HEK293 (cell line): Measurements from ENCODE around the gene DLX3.

Experiments
- CTCF ChIA-PET: fragments of 350-600 bp; formaldehyde crosslinking; extraction: SDS; loops from one replicate; lab custom pipeline; 2021; ENCODE audit warnings: antibody characterized with exemption; lab: Yijun Ruan, JAX
- POLR2A ChIA-PET: fragments of 300-600 bp; formaldehyde crosslinking; extraction: SDS; loops from one replicate; lab custom pipeline; 2020; ENCODE audit warnings: antibody characterized with exemption, inconsistent platforms; lab: Yijun Ruan, JAX
- H3K27ac ChIP-seq: fragments of 200-500 bp; sonication (Bioruptor generic); 2 replicates; pipeline ENCODE4 v1.5.1; 2014; ENCODE audit warnings: low read depth, low read length, control low read depth, inconsistent platforms; ENCODE audit errors: extremely low read depth
- H3K36me3 ChIP-seq, 2 experiments: fragments of 200-500 bp in 1 of 2; sonication (Bioruptor generic) in 1 of 2; 1 replicate in 1 of 2; 2 replicates in 1 of 2; pipeline ENCODE4 v1.5.1; 2014 to 2017; ENCODE audit warnings: inconsistent platforms in 2 of 2, low read length in 2 of 2; ENCODE audit not compliant: control insufficient read depth in 2 of 2, insufficient read depth in 1 of 2
- H3K4me1 ChIP-seq: fragments of 200-500 bp; sonication (Bioruptor generic); 2 replicates; pipeline ENCODE4 v1.5.1; 2014; ENCODE audit warnings: mild to moderate bottlenecking, low read length, inconsistent platforms; ENCODE audit not compliant: control insufficient read depth, insufficient read depth
- H3K4me3 ChIP-seq: 2 replicates; pipeline ENCODE4 v1.5.1; 2011; ENCODE audit warnings: low read depth, mild to moderate bottlenecking, control low read depth, low read length, moderate library complexity
- H3K9me3 ChIP-seq: fragments of 200-500 bp; sonication (Bioruptor generic); 2 replicates; pipeline ENCODE4 v1.5.1; 2014; ENCODE audit warnings: low read depth, low read length, inconsistent platforms; ENCODE audit not compliant: control insufficient read depth, insufficient read depth
- FEZF1 ChIP-seq: fragments of 450-650 bp; formaldehyde crosslinking; IDR thresholded peaks from 2 replicates; pipeline ENCODE4 v1.5.1; 2016; ENCODE audit warnings: missing biosample characterization, missing genetic modification characterization
- MYNN ChIP-seq: fragments of 450-650 bp; formaldehyde crosslinking; IDR thresholded peaks from 2 replicates; pipeline ENCODE4 v1.5.1; 2016; ENCODE audit warnings: missing biosample characterization, missing genetic modification characterization, borderline replicate concordance
- TRIM28 ChIP-seq: IDR thresholded peaks from 2 replicates; pipeline ENCODE4 v1.6.1; 2011; ENCODE audit warnings: low read length, control low read depth, borderline replicate concordance
- ZBTB21 ChIP-seq: fragments of 450-650 bp; formaldehyde crosslinking; IDR thresholded peaks from 2 replicates; pipeline ENCODE4 v1.5.1; 2017; ENCODE audit warnings: missing biosample characterization, missing genetic modification characterization
- ZFHX2 ChIP-seq: fragments of 450-650 bp; formaldehyde crosslinking; conservative IDR thresholded peaks from 2 replicates; pipeline ENCODE4 v1.5.1; 2016; ENCODE audit warnings: missing biosample characterization, missing genetic modification characterization
- ZFP3 ChIP-seq: fragments of 450-650 bp; formaldehyde crosslinking; IDR thresholded peaks from 2 replicates; pipeline ENCODE4 v1.5.1; 2016; ENCODE audit warnings: low read depth, missing biosample characterization, missing genetic modification characterization
- ZNF112 ChIP-seq: fragments of 450-650 bp; formaldehyde crosslinking; IDR thresholded peaks from 2 replicates; pipeline ENCODE4 v1.5.0; 2017; ENCODE audit warnings: missing biosample characterization, missing genetic modification characterization
- ZNF138 ChIP-seq: fragments of 450-650 bp; formaldehyde crosslinking; IDR thresholded peaks from 2 replicates; pipeline ENCODE4 v1.5.1; 2016; ENCODE audit warnings: missing biosample characterization, missing genetic modification characterization, borderline replicate concordance
- ZNF175 ChIP-seq: fragments of 450-650 bp; formaldehyde crosslinking; IDR thresholded peaks from 2 replicates; pipeline ENCODE4 v1.5.1; 2016; ENCODE audit warnings: missing biosample characterization, missing genetic modification characterization
- ZNF335 ChIP-seq: fragments of 450-650 bp; formaldehyde crosslinking; conservative IDR thresholded peaks from 2 replicates; pipeline ENCODE4 v1.5.1; 2016; ENCODE audit warnings: missing biosample characterization, missing genetic modification characterization
- ZNF37A ChIP-seq: fragments of 450-650 bp; IDR thresholded peaks from 2 replicates; pipeline ENCODE4 v1.5.1; 2018; ENCODE audit warnings: missing biosample characterization, missing genetic modification characterization
- ZNF394 ChIP-seq: fragments of 450-650 bp; formaldehyde crosslinking; IDR thresholded peaks from 2 replicates; pipeline ENCODE4 v1.5.1; 2016; ENCODE audit warnings: missing biosample characterization, missing genetic modification characterization, mild to moderate bottlenecking, moderate library complexity, borderline replicate concordance
- ZNF768 ChIP-seq: fragments of 450-650 bp; formaldehyde crosslinking; IDR thresholded peaks from 2 replicates; pipeline ENCODE4 v1.5.1; 2018; ENCODE audit warnings: missing biosample characterization, mild to moderate bottlenecking, missing genetic modification characterization
- ZNF785 ChIP-seq: fragments of 450-650 bp; formaldehyde crosslinking; IDR thresholded peaks from 2 replicates; pipeline ENCODE4 v1.5.1; 2016; ENCODE audit warnings: missing biosample characterization, missing genetic modification characterization
- TF ChIP-seq, protein P1 (sequence below): fragments of 450-650 bp; formaldehyde crosslinking; IDR thresholded peaks from 2 replicates; pipeline ENCODE4 v1.5.1; 2017; ENCODE audit warnings: missing biosample characterization, missing genetic modification characterization
- TF ChIP-seq, protein P2 (sequence below): fragments of 450-650 bp; formaldehyde crosslinking; IDR thresholded peaks from 2 replicates; pipeline ENCODE4 v1.5.1; 2016; ENCODE audit warnings: missing biosample characterization, missing genetic modification characterization
- TF ChIP-seq, protein P3 (sequence below): fragments of 450-650 bp; formaldehyde crosslinking; optimal IDR thresholded peaks from 2 replicates; pipeline ENCODE3; 2016; ENCODE audit warnings: missing biosample characterization, mild to moderate bottlenecking, missing genetic modification characterization
- TF ChIP-seq, protein P4 (sequence below): IDR thresholded peaks from 2 replicates; pipeline ENCODE4 v1.6.1; 2011; ENCODE audit warnings: mild to moderate bottlenecking, low read depth, low read length, borderline replicate concordance
- TF ChIP-seq, protein P5 (sequence below): fragments of 450-650 bp; formaldehyde crosslinking; IDR thresholded peaks from 2 replicates; pipeline ENCODE4 v1.5.1; 2016; ENCODE audit warnings: missing biosample characterization, missing genetic modification characterization
- TF ChIP-seq, protein P6 (sequence below): fragments of 450-650 bp; IDR thresholded peaks from 2 replicates; pipeline ENCODE4 v1.5.1; 2018; ENCODE audit warnings: missing biosample characterization, missing genetic modification characterization

DLX3 gene

DNA sequence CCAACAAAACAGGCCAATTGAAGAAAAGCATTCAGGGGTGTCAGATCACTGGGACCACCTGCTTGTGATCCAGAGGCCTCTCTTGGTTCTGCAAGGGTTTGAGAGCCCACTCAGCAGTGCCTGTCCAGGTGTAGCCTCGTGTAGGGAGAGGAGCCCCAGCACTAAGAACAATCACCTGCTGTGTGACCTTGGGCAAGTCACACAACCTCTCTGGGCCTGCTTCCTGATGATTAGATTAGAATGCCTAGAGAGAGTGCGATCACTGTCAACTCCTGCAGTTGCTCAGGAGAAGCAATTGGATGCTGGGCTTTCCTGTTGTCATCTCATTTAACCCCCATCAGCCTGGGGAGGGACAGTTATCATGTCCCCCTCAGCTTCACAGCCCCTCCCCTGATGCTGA is 10.2 kb downstream of the DLX3 start (continued):
- peak; percentile 96 for TF ChIP-seq ZNF768 (tag by site-specific recombination)

DNA sequence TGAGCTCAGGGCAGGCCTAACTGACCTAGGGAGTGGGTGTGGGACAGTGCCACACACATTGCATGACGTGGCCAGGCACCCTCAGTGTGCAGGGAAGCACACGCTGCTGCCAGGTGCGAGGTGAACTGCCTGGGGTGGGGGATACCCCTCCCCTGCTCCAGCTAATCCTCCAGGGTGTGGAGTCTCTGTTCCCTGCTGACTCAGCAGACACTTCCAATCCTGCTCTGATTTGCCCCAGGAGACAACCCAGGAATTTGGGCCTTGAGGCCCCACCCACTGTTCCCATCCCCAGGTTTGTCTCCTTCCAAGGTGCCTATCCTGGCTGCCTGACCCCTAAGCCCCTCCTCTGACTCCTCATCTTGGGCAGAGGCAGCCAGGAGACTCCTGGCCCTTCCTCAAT is 10.7 kb downstream of the DLX3 start:
- no peaks in the 10 kb centered on the region for H3K9me3 ChIP-seq
- no peak for TF ChIP-seq TRIM28
- no peak for TF ChIP-seq FEZF1 (tag by site-specific recombination)
- TF ChIP-seq ZNF335, result no peak
- TF ChIP-seq, protein P1, sequence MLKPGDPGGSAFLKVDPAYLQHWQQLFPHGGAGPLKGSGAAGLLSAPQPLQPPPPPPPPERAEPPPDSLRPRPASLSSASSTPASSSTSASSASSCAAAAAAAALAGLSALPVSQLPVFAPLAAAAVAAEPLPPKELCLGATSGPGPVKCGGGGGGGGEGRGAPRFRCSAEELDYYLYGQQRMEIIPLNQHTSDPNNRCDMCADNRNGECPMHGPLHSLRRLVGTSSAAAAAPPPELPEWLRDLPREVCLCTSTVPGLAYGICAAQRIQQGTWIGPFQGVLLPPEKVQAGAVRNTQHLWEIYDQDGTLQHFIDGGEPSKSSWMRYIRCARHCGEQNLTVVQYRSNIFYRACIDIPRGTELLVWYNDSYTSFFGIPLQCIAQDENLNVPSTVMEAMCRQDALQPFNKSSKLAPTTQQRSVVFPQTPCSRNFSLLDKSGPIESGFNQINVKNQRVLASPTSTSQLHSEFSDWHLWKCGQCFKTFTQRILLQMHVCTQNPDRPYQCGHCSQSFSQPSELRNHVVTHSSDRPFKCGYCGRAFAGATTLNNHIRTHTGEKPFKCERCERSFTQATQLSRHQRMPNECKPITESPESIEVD (tag by site-specific recombination), result no peak
- peak; percentile 76; the same call in 1 of the 2 replicates for TF ChIP-seq ZNF394 (tag by site-specific recombination)
- TF ChIP-seq ZFHX2 (tag by site-specific recombination), result 0 out of 2 replicates have a peak, but pooled peaks have one; percentile 24
- no peak for TF ChIP-seq MYNN
- TF ChIP-seq, protein P2, sequence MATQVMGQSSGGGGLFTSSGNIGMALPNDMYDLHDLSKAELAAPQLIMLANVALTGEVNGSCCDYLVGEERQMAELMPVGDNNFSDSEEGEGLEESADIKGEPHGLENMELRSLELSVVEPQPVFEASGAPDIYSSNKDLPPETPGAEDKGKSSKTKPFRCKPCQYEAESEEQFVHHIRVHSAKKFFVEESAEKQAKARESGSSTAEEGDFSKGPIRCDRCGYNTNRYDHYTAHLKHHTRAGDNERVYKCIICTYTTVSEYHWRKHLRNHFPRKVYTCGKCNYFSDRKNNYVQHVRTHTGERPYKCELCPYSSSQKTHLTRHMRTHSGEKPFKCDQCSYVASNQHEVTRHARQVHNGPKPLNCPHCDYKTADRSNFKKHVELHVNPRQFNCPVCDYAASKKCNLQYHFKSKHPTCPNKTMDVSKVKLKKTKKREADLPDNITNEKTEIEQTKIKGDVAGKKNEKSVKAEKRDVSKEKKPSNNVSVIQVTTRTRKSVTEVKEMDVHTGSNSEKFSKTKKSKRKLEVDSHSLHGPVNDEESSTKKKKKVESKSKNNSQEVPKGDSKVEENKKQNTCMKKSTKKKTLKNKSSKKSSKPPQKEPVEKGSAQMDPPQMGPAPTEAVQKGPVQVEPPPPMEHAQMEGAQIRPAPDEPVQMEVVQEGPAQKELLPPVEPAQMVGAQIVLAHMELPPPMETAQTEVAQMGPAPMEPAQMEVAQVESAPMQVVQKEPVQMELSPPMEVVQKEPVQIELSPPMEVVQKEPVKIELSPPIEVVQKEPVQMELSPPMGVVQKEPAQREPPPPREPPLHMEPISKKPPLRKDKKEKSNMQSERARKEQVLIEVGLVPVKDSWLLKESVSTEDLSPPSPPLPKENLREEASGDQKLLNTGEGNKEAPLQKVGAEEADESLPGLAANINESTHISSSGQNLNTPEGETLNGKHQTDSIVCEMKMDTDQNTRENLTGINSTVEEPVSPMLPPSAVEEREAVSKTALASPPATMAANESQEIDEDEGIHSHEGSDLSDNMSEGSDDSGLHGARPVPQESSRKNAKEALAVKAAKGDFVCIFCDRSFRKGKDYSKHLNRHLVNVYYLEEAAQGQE (tag by site-specific recombination), result no peak
- TF ChIP-seq ZNF37A (tag by site-specific recombination), result no peak
- TF ChIP-seq ZNF175 (tag by site-specific recombination), result no peak
- TF ChIP-seq, protein P3, sequence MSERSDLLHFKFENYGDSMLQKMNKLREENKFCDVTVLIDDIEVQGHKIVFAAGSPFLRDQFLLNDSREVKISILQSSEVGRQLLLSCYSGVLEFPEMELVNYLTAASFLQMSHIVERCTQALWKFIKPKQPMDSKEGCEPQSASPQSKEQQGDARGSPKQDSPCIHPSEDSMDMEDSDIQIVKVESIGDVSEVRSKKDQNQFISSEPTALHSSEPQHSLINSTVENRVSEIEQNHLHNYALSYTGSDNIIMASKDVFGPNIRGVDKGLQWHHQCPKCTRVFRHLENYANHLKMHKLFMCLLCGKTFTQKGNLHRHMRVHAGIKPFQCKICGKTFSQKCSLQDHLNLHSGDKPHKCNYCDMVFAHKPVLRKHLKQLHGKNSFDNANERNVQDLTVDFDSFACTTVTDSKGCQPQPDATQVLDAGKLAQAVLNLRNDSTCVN (tag by site-specific recombination), result no peak
- POLR2A ChIA-PET, result no interaction called here
- H3K27ac ChIP-seq, result no peak overlapping the region
- H3K36me3 ChIP-seq, result no peaks in the 10 kb centered on the region
- H3K4me1 ChIP-seq, result peaks cover 3% of the 10 kb centered on the region; the same call in 1 of the 2 replicates
- CTCF ChIA-PET, result interaction anchor here (0.6 to 2.4 kb wide), 7 partner anchors 8 to 489 kb away, joined by 3 to 26 read pairs (median 5); partner anchors contain the start of gene DLX3
- no peak overlapping the region for H3K4me3 ChIP-seq

DNA sequence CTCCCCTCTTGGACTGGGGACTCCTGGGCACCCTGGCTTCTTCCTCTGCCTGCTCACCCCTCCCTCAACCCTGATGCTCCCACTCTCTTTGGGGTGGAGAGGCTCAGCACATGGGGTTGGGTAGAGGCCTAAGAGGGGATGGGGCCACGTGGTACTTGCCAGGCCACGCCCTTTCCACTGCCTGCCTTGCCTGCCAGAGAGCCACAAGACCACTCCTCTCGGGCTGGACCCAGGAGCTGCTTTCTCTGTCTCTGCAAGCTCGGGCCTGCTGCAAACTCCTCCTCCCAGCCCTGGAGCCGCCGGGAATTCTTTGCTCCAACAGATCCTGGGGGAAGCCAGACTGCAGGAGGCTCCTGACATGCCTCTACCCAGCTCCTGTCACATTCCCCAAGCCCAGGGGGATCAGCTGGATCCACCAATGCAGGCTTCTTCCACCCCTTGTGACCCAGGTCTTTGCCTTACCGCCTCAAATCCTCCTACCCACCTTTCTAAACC is 14.3 kb downstream of the DLX3 start:
- peaks cover 26% of the 10 kb centered on the region for H3K4me1 ChIP-seq
- ChIA-PET CTCF (interaction anchor here (0.6 to 9.1 kb wide), 9 partner anchors 8 to 276 kb away, joined by 3 to 112 read pairs (median 4); partner anchors contain the start of gene DLX3), POLR2A (no interaction called here)
- H3K4me3 ChIP-seq, result no peak overlapping the region
- no peaks in the 10 kb centered on the region for H3K9me3 ChIP-seq
- no peak overlapping the region for H3K27ac ChIP-seq
- no peaks in the 10 kb centered on the region for H3K36me3 ChIP-seq
- TF ChIP-seq ZNF112 (tag by site-specific recombination) (no peak), ZNF138 (tag by site-specific recombination) (no peak), ZFP3 (tag by site-specific recombination) (no peak), ZNF785 (tag by site-specific recombination) (no peak), ZBTB21 (tag by site-specific recombination) (0 out of 2 replicates have a peak, but pooled peaks have one; percentile 6)
- TF ChIP-seq, protein P4, sequence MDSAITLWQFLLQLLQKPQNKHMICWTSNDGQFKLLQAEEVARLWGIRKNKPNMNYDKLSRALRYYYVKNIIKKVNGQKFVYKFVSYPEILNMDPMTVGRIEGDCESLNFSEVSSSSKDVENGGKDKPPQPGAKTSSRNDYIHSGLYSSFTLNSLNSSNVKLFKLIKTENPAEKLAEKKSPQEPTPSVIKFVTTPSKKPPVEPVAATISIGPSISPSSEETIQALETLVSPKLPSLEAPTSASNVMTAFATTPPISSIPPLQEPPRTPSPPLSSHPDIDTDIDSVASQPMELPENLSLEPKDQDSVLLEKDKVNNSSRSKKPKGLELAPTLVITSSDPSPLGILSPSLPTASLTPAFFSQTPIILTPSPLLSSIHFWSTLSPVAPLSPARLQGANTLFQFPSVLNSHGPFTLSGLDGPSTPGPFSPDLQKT, result no peak
- TF ChIP-seq, protein P5, sequence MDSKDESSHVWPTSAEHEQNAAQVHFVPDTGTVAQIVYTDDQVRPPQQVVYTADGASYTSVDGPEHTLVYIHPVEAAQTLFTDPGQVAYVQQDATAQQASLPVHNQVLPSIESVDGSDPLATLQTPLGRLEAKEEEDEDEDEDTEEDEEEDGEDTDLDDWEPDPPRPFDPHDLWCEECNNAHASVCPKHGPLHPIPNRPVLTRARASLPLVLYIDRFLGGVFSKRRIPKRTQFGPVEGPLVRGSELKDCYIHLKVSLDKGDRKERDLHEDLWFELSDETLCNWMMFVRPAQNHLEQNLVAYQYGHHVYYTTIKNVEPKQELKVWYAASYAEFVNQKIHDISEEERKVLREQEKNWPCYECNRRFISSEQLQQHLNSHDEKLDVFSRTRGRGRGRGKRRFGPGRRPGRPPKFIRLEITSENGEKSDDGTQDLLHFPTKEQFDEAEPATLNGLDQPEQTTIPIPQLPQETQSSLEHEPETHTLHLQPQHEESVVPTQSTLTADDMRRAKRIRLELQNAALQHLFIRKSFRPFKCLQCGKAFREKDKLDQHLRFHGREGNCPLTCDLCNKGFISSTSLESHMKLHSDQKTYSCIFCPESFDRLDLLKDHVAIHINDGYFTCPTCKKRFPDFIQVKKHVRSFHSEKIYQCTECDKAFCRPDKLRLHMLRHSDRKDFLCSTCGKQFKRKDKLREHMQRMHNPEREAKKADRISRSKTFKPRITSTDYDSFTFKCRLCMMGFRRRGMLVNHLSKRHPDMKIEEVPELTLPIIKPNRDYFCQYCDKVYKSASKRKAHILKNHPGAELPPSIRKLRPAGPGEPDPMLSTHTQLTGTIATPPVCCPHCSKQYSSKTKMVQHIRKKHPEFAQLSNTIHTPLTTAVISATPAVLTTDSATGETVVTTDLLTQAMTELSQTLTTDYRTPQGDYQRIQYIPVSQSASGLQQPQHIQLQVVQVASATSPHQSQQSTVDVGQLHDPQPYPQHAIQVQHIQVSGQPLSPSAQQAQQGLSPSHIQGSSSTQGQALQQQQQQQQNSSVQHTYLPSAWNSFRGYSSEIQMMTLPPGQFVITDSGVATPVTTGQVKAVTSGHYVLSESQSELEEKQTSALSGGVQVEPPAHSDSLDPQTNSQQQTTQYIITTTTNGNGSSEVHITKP, result peak; percentile 95
- TF ChIP-seq, protein P6, sequence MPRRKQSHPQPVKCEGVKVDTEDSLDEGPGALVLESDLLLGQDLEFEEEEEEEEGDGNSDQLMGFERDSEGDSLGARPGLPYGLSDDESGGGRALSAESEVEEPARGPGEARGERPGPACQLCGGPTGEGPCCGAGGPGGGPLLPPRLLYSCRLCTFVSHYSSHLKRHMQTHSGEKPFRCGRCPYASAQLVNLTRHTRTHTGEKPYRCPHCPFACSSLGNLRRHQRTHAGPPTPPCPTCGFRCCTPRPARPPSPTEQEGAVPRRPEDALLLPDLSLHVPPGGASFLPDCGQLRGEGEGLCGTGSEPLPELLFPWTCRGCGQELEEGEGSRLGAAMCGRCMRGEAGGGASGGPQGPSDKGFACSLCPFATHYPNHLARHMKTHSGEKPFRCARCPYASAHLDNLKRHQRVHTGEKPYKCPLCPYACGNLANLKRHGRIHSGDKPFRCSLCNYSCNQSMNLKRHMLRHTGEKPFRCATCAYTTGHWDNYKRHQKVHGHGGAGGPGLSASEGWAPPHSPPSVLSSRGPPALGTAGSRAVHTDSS (tag by site-specific recombination), result no peak
